Effector memory CD8-positive, alpha-beta T cell (primary cell): ENCODE measurements around the gene SH2D3C.

Experiments used
- ATAC-seq: fragments of 150-1000 bp; cut with Tn5 transposase; replicated peaks from 2 replicates; pipeline ENCODE4 v1.10.0; 2021; ENCODE audit warnings: mild to moderate bottlenecking, moderate library complexity
- DNase-seq, 3 experiments: peaks; one replicate each; pipeline ENCODE4 v3.0.0; 2021
- H3K27ac Mint-ChIP-seq, 2 donors: one replicate each; pipeline ENCODE4 v1.8.0; 2022; ENCODE audit warnings: mild to moderate bottlenecking in 2 of 2, mixed read lengths in 2 of 2, moderate library complexity in 2 of 2
- H3K27me3 Mint-ChIP-seq, 2 donors: one replicate each; pipeline ENCODE4 v1.8.0; 2022; ENCODE audit warnings: mixed read lengths in 2 of 2
- H3K36me3 Mint-ChIP-seq: one replicate; pipeline ENCODE4 v1.8.0; 2022; ENCODE audit warnings: mild to moderate bottlenecking, moderate library complexity, mixed read lengths; ENCODE audit not compliant: insufficient read depth
- H3K4me1 Mint-ChIP-seq, 2 donors: one replicate each; pipeline ENCODE4 v1.8.0; 2022; ENCODE audit warnings: low read depth in 2 of 2, mixed read lengths in 2 of 2
- H3K4me3 Mint-ChIP-seq, 2 donors: one replicate each; pipeline ENCODE4 v1.8.0; 2022; ENCODE audit warnings: mild to moderate bottlenecking in 2 of 2, mixed read lengths in 2 of 2, moderate library complexity in 2 of 2
- H3K9me3 Mint-ChIP-seq, 2 donors: one replicate each; pipeline ENCODE4 v1.8.0; 2022; ENCODE audit warnings: mixed read lengths in 2 of 2

SH2D3C gene

DNA sequence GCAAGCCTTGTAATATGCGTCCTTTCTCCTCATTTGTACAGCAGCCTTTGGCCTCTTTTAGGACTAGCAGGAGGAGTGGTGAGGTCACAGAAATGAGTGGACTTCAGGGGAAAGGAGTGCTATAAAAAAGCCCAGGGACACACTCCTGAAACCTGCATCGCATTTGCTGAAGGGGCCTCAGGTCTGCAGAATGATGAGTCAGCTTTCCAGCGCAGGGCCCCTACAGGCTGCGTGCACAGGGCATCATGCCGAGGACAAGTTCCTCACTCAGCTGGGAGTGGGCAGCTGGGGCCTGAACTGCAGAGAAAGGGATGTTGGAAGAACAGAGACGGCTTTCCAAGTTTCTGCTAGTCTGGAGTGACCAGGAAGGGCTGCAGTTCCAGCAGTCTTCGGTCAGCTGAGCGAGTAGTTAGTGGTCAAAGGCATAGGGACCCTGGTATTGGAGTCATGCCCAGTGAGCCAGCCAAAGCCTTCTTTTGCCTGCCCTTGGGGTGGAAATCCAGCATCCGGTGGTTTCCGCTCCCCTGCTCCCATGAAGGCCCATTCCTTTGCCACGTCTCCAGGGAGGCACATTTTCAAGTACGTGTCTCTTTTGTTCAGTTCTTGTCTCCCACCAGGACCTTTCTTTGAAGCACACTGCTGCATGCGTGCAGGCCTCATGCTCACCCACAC is 89.0 kb downstream of the SH2D3C start:
- Mint-ChIP-seq H3K4me1 (no peaks in the 10 kb centered on the region), H3K27me3 (no peaks in the 10 kb centered on the region), H3K27ac (no peak overlapping the region), H3K36me3 (peaks cover 5% of the 10 kb centered on the region), H3K9me3 (no peaks in the 10 kb centered on the region), H3K4me3 (no peak overlapping the region)
- ATAC-seq, result no peak
- no peak for DNase-seq
